Endothelial cell of umbilical vein (primary cell): ENCODE data around the gene ZNF491. TPM values are rescaled to one million over a fixed set of nuclear protein-coding genes. Genes with fewer than 3 reads are reported as not detected.

ENCODE experiments used
- BruUV-seq: library from RNA; stranded (reverse); fragments of 400-500 nt; replicated peaks from 2 replicates; lab custom pipeline; 2021; lab: Mats Ljungman, UMichigan
- CTCF ChIA-PET: fragments of 300-600, 350-600 bp; sonication (Branson Sonifier 250); formaldehyde crosslinking; loops from one replicate; lab custom pipeline; 2021; ENCODE audit warnings: antibody characterized with exemption, inconsistent platforms; lab: Charles Lee
- POLR2A ChIA-PET: fragments of 300-600, 350-600 bp; sonication (Branson Sonifier 250); formaldehyde crosslinking; loops from one replicate; lab custom pipeline; 2021; ENCODE audit warnings: antibody characterized with exemption, inconsistent platforms; lab: Charles Lee
- DNase-seq: peaks from one replicate; pipeline ENCODE4 v3.0.0-alpha.2; 2011; ENCODE audit warnings: low read depth, low spot score
- FAIRE-seq: peaks from 2 replicates; lab custom pipeline; 2011; peaks lifted over from hg19 to GRCh38; lab: Jason Lieb, UNC
- H2AFZ ChIP-seq: 2 replicates; pipeline ENCODE4 v1.6.0; 2012; ENCODE audit warnings: low read depth, low read length, control low read depth, inconsistent platforms
- H3K27ac ChIP-seq: 2 replicates; pipeline ENCODE4 v1.5.1; 2011; ENCODE audit warnings: low read depth, mild to moderate bottlenecking, control low read depth, low read length, moderate library complexity; ENCODE audit not compliant: insufficient read depth
- H3K27me3 ChIP-seq, 2 experiments: 2 replicates each; pipeline versions ENCODE4 v1.6.0 to v1.6.1; 2011; ENCODE audit warnings: low read length in 2 of 2, mixed read lengths in 1 of 2; ENCODE audit not compliant: control insufficient read depth in 2 of 2, insufficient read depth in 2 of 2
- H3K36me3 ChIP-seq, 2 experiments: 2 replicates in 1 of 2; 3 replicates in 1 of 2; pipeline ENCODE4 v1.5.1; 2011; ENCODE audit warnings: low read length in 2 of 2, mild to moderate bottlenecking in 1 of 2, moderate library complexity in 1 of 2; ENCODE audit not compliant: control insufficient read depth in 2 of 2, insufficient read depth in 2 of 2; ENCODE audit errors: extremely low read depth in 1 of 2
- H3K4me1 ChIP-seq: 3 replicates; pipeline ENCODE4 v1.5.1; 2011; ENCODE audit warnings: mild to moderate bottlenecking, low read length; ENCODE audit not compliant: control insufficient read depth, insufficient read depth; ENCODE audit errors: extremely low read depth
- H3K4me2 ChIP-seq: 2 replicates; pipeline ENCODE4 v1.6.1; 2011; ENCODE audit warnings: low read length, control low read depth, mixed read lengths; ENCODE audit not compliant: insufficient read depth
- H3K4me3 ChIP-seq, 3 experiments: fragments of 200-600 bp in 1 of 3; sonication (generic), shearing (Covaris generic) in 1 of 3; replicated peaks in 1 of 3; 2 replicates each; pipeline ENCODE4 v1.5.1; 2011 to 2016; ENCODE audit warnings: control low read depth in 3 of 3, low read length in 3 of 3, mild to moderate bottlenecking in 2 of 3, inconsistent platforms in 1 of 3, low read depth in 1 of 3, moderate library complexity in 1 of 3; ENCODE audit not compliant: insufficient read depth in 1 of 3
- H3K79me2 ChIP-seq: 2 replicates; pipeline ENCODE4 v1.6.0; 2012; ENCODE audit warnings: low read length, inconsistent platforms; ENCODE audit not compliant: control insufficient read depth, insufficient read depth
- H3K9ac ChIP-seq: replicated peaks from 2 replicates; pipeline ENCODE3; 2011; ENCODE audit warnings: low read length, control low read depth; ENCODE audit not compliant: insufficient read depth; ENCODE audit errors: extremely low read depth
- H3K9me1 ChIP-seq: replicated peaks from 3 replicates; pipeline ENCODE4 v1.6.0; 2011; ENCODE audit warnings: mild to moderate bottlenecking, low read length; ENCODE audit not compliant: control insufficient read depth, insufficient read depth; ENCODE audit errors: extremely low read depth
- H3K9me3 ChIP-seq: replicated peaks from 2 replicates; pipeline ENCODE4 v1.5.1; 2012; ENCODE audit warnings: low read length, inconsistent platforms; ENCODE audit not compliant: control insufficient read depth, insufficient read depth
- H4K20me1 ChIP-seq: replicated peaks from 2 replicates; pipeline ENCODE3; 2011; ENCODE audit warnings: mild to moderate bottlenecking, low read length; ENCODE audit not compliant: control insufficient read depth, insufficient read depth; ENCODE audit errors: extremely low read depth
- CTCF ChIP-seq, 2 donors: IDR thresholded peaks; 1 replicate in 1 of 2; 2 replicates in 1 of 2; pipeline ENCODE4 v1.5.1; 2011; ENCODE audit warnings: low read length in 2 of 2, mild to moderate bottlenecking in 2 of 2, moderate library complexity in 2 of 2, control low read depth in 1 of 2, inconsistent platforms in 1 of 2, low read depth in 1 of 2; ENCODE audit not compliant: insufficient read depth in 1 of 2; ENCODE audit errors: extremely low read depth in 1 of 2
- EZH2 ChIP-seq: IDR thresholded peaks from 2 replicates; pipeline ENCODE4 v1.6.1; 2012; ENCODE audit warnings: borderline replicate concordance, low read depth, mild to moderate bottlenecking, moderate library complexity, low read length, inconsistent platforms; ENCODE audit not compliant: severe bottlenecking
- FOS ChIP-seq: IDR thresholded peaks from 2 replicates; pipeline ENCODE4 v1.6.1; 2011; ENCODE audit warnings: mild to moderate bottlenecking, low read length, moderate library complexity, borderline replicate concordance; ENCODE audit not compliant: insufficient read depth
- GATA2 ChIP-seq: IDR thresholded peaks from 2 replicates; pipeline ENCODE4 v1.7.0; 2011; ENCODE audit warnings: low read depth, mild to moderate bottlenecking, moderate library complexity, mixed read lengths, low read length; ENCODE audit not compliant: insufficient read length, insufficient read depth
- JUN ChIP-seq: IDR thresholded peaks from 2 replicates; pipeline ENCODE4 v1.6.1; 2011; ENCODE audit warnings: borderline replicate concordance, low read depth; ENCODE audit not compliant: insufficient read length, insufficient read depth
- MAX ChIP-seq: IDR thresholded peaks from 2 replicates; pipeline ENCODE4 v1.6.1; 2011; ENCODE audit not compliant: insufficient read depth, insufficient read length
- MYC ChIP-seq: IDR thresholded peaks from one replicate; pipeline ENCODE4 v1.6.1; 2011; ENCODE audit warnings: mild to moderate bottlenecking, low read depth, low read length
- POLR2A ChIP-seq: IDR thresholded peaks from 2 replicates; pipeline ENCODE4 v1.6.1; 2012; ENCODE audit warnings: low read depth, mild to moderate bottlenecking, control low read depth, low read length
- POLR2AphosphoS5 ChIP-seq: IDR thresholded peaks from 2 replicates; pipeline ENCODE4 v1.6.1; 2012; ENCODE audit warnings: low read depth, mild to moderate bottlenecking, control low read depth, low read length, moderate library complexity; ENCODE audit not compliant: insufficient read depth
- dilution Hi-C: fragments of 300-500 bp; cut with MboI; formaldehyde crosslinking; loops from one replicate; pipeline ENCODE4 v1.15.0; 2019; ENCODE audit warnings: low sequenced_read_pairs; ENCODE audit not compliant: extremely low pct_ligation_motif_present
- intact Hi-C: fragments of 100-400 bp; cut with micrococcal nuclease; formaldehyde crosslinking; loops from one replicate; pipeline ENCODE4 v1.10.0; 2022
- polyA plus RNA-seq, 4 experiments: library from polyadenylated mRNA; depleted of rRNA in 3 of 4; stranded (reverse) in 3 of 4; unstranded in 1 of 4; fragments of >200 nt; gene quantifications; 2 replicates each; pipeline versions ENCODE4 v1.2.1 to v1.2.3, GENCODE V29; 2011 to 2012; ENCODE audit warnings: missing spikeins in 1 of 4
- total RNA-seq: library from RNA; stranded (reverse); gene quantifications from 2 replicates; pipeline ENCODE4 v1.2.3, GENCODE V29; 2021

The ZNF491 gene
- total and polyA plus RNA-seq, 2 donors (not counting 3 experiments of a cell fraction or from before 2014, with no cell fraction given), result 0.55 to 1.1 TPM

GRCh38 chr19:11763611-11764010, 34.7 kb upstream of the ZNF491 start:
- FAIRE-seq, result no peak

More at GRCh38 chr19:11763611-11764010, 34.7 kb upstream of the ZNF491 start:
- Histone ChIP-seq H3K4me3 (no peak overlapping the region), H3K9ac (no peak overlapping the region), H3K79me2 (no peaks in the 10 kb centered on the region), H3K9me3 (no peaks in the 10 kb centered on the region), H2AFZ (no peak overlapping the region), H3K36me3 (no peaks in the 10 kb centered on the region), H3K27ac (no peak overlapping the region), H3K9me1 (no peaks in the 10 kb centered on the region), H3K4me1 (peaks cover 6% of the 10 kb centered on the region), H3K27me3 (no peaks in the 10 kb centered on the region), H4K20me1 (no peaks in the 10 kb centered on the region), H3K4me2 (no peak overlapping the region)
- TF ChIP-seq EZH2 (no peak), MYC (no peak), MAX (no peak), JUN (no peak), GATA2 (no peak), POLR2AphosphoS5 (no peak), POLR2A (no peak), FOS (no peak), CTCF (IDR thresholded peaks at IDR 0.05; ENCODE audit: extremely low read depth in 1 of 2, insufficient read depth in 1 of 2, low read depth in 1 of 2, low read length in 2 of 2) (no peak)
- CTCF ChIA-PET, result no interaction called here
- no TSS peak for BruUV-seq
- dilution Hi-C loops (no loop called here), intact Hi-C loops (no loop called here)
- no peak for DNase-seq
- POLR2A ChIA-PET, result no interaction called here
